Muscle layer of duodenum (tissue), 2 donors: ENCODE measurements around the gene ALKBH4.

Experiments
- H3K27ac ChIP-seq: one replicate; pipeline ENCODE4 v1.7.0; 2013; ENCODE audit warnings: mild to moderate bottlenecking, low read length
- H3K27me3 ChIP-seq: one replicate; pipeline ENCODE4 v1.7.0; 2013; ENCODE audit warnings: low read depth, mild to moderate bottlenecking, control low read depth, low read length
- H3K36me3 ChIP-seq, 2 donors: one replicate each; pipeline ENCODE4 v1.7.0; 2013; ENCODE audit warnings: low read length in 2 of 2, control low read depth in 1 of 2, mild to moderate bottlenecking in 1 of 2; ENCODE audit not compliant: insufficient read depth in 2 of 2, control insufficient read depth in 1 of 2
- H3K4me1 ChIP-seq, 2 donors: one replicate each; pipeline ENCODE4 v1.7.0; 2013; ENCODE audit warnings: low read length in 2 of 2, mild to moderate bottlenecking in 2 of 2, control low read depth in 1 of 2, moderate library complexity in 1 of 2; ENCODE audit not compliant: insufficient read depth in 2 of 2, control insufficient read depth in 1 of 2
- H3K4me3 ChIP-seq, 2 donors: one replicate each; pipeline ENCODE4 v1.7.0; 2013; ENCODE audit warnings: low read length in 2 of 2, low read depth in 1 of 2, mild to moderate bottlenecking in 1 of 2
- H3K9me3 ChIP-seq, 2 donors: one replicate each; pipeline ENCODE4 v1.7.0; 2013; ENCODE audit warnings: low read length in 2 of 2, control low read depth in 1 of 2, mild to moderate bottlenecking in 1 of 2; ENCODE audit not compliant: control insufficient read depth in 1 of 2
- donor health status: healthy.

ALKBH4 gene

GRCh38 chr7:102432442-102433218 lies 32.0 kb downstream of the ALKBH4 start:
- Histone ChIP-seq H3K9me3 (no peaks in the 10 kb centered on the region), H3K27me3 (no peaks in the 10 kb centered on the region), H3K36me3 (peaks cover 0 to 1% of the 10 kb centered on the region in 2 donors), H3K4me1 (peaks cover 0 to 17% of the 10 kb centered on the region in 2 donors), H3K4me3 (peak overlapping the region; percentile 11 to 59), H3K27ac (no peak overlapping the region)

GRCh38 chr7:102431617-102432298 lies 32.9 kb downstream of the ALKBH4 start:
- peaks cover 0 to 17% of the 10 kb centered on the region in 2 donors for H3K4me1 ChIP-seq
- peaks cover 0 to 8% of the 10 kb centered on the region in 2 donors for H3K36me3 ChIP-seq
- H3K9me3 ChIP-seq = no peaks in the 10 kb centered on the region
- peak overlapping the region; percentile 69 for H3K27ac ChIP-seq
- H3K27me3 ChIP-seq = no peaks in the 10 kb centered on the region
- H3K4me3 ChIP-seq = no peak overlapping the region

- H3K27ac ChIP-seq = no peak overlapping the region
- H3K4me1 ChIP-seq = peaks cover 0 to 13% of the 10 kb centered on the region in 2 donors
- H3K36me3 ChIP-seq = peaks cover 6 to 30% of the 10 kb centered on the region in 2 donors
- H3K9me3 ChIP-seq = no peaks in the 10 kb centered on the region
- H3K27me3 ChIP-seq = no peaks in the 10 kb centered on the region
- no peak overlapping the region for H3K4me3 ChIP-seq
These were observed 35.3 kb downstream of the ALKBH4 start for GRCh38 chr7:102429141-102429899.

- no peaks in the 10 kb centered on the region for H3K27me3 ChIP-seq
- peaks cover 0 to 4% of the 10 kb centered on the region in 2 donors for H3K4me1 ChIP-seq
- no peak overlapping the region for H3K4me3 ChIP-seq
- H3K27ac ChIP-seq = peak overlapping the region; percentile 84
- H3K36me3 ChIP-seq = peaks cover 6 to 32% of the 10 kb centered on the region in 2 donors
- no peaks in the 10 kb centered on the region for H3K9me3 ChIP-seq
These were observed 37.7 kb downstream of the ALKBH4 start for GRCh38 chr7:102427019-102427405.

GRCh38 chr7:102426268-102427018 lies 38.2 kb downstream of the ALKBH4 start:
- Histone ChIP-seq H3K27me3 (no peaks in the 10 kb centered on the region), H3K36me3 (peaks cover 6 to 36% of the 10 kb centered on the region in 2 donors), H3K27ac (peak overlapping the region; percentile 84), H3K4me1 (no peaks in the 10 kb centered on the region), H3K9me3 (no peaks in the 10 kb centered on the region), H3K4me3 (peak overlapping the region in 1 of 2 donors; percentile 26)

GRCh38 chr7:102425639-102426267 lies 38.9 kb downstream of the ALKBH4 start:
- Histone ChIP-seq H3K27ac (peak overlapping the region; percentile 84), H3K27me3 (no peaks in the 10 kb centered on the region), H3K36me3 (peaks cover 9 to 36% of the 10 kb centered on the region in 2 donors), H3K9me3 (no peaks in the 10 kb centered on the region), H3K4me1 (no peaks in the 10 kb centered on the region), H3K4me3 (peak overlapping the region in 1 of 2 donors; percentile 26)

- Histone ChIP-seq H3K27me3 (no peaks in the 10 kb centered on the region), H3K4me3 (no peak overlapping the region), H3K9me3 (no peaks in the 10 kb centered on the region), H3K4me1 (no peaks in the 10 kb centered on the region), H3K27ac (peak overlapping the region; percentile 84), H3K36me3 (peaks cover 17 to 41% of the 10 kb centered on the region in 2 donors)
These were observed 39.9 kb downstream of the ALKBH4 start for GRCh38 chr7:102424787-102425218.

- H3K9me3 ChIP-seq = no peaks in the 10 kb centered on the region
- no peak overlapping the region for H3K4me3 ChIP-seq
- H3K4me1 ChIP-seq = no peaks in the 10 kb centered on the region
- H3K27me3 ChIP-seq = no peaks in the 10 kb centered on the region
- peaks cover 17 to 43% of the 10 kb centered on the region in 2 donors for H3K36me3 ChIP-seq
- no peak overlapping the region for H3K27ac ChIP-seq
These were observed 40.5 kb downstream of the ALKBH4 start for GRCh38 chr7:102424129-102424551.

GRCh38 chr7:102421706-102422240 lies 42.9 kb downstream of the ALKBH4 start:
- no peaks in the 10 kb centered on the region for H3K27me3 ChIP-seq
- H3K9me3 ChIP-seq = no peaks in the 10 kb centered on the region
- no peak overlapping the region for H3K27ac ChIP-seq
- H3K36me3 ChIP-seq = peaks cover 29 to 42% of the 10 kb centered on the region in 2 donors
- H3K4me1 ChIP-seq = no peaks in the 10 kb centered on the region
- no peak overlapping the region for H3K4me3 ChIP-seq

- no peak overlapping the region for H3K27ac ChIP-seq
- peaks cover 31 to 37% of the 10 kb centered on the region in 2 donors for H3K36me3 ChIP-seq
- H3K4me3 ChIP-seq = no peak overlapping the region
- no peaks in the 10 kb centered on the region for H3K4me1 ChIP-seq
- no peaks in the 10 kb centered on the region for H3K27me3 ChIP-seq
- H3K9me3 ChIP-seq = no peaks in the 10 kb centered on the region
These were observed 46.1 kb downstream of the ALKBH4 start for GRCh38 chr7:102418592-102418991.
